Occipital lobe (tissue), 2 donors: ENCODE data around the gene MAP3K13. TPM values are rescaled to one million over a fixed set of nuclear protein-coding genes. Genes with fewer than 3 reads are reported as not detected.
"Not testable (repeated sequence)": the region's sequence is repeated elsewhere in the genome, so short reads cannot be mapped to it uniquely, and the experiment has no call there.

Experiments
- DNase-seq: peaks from one replicate; lab custom pipeline; 2025; lab: John Stamatoyannopoulos, UW
- total RNA-seq: library from RNA; depleted of rRNA; stranded (reverse); fragments of >200 nt; gene quantifications from one replicate; pipeline ENCODE4 v1.2.3, GENCODE V29; 2014

MAP3K13 gene
- total RNA-seq, 1 donor from 2014 or later, result 46.8 TPM

DNA sequence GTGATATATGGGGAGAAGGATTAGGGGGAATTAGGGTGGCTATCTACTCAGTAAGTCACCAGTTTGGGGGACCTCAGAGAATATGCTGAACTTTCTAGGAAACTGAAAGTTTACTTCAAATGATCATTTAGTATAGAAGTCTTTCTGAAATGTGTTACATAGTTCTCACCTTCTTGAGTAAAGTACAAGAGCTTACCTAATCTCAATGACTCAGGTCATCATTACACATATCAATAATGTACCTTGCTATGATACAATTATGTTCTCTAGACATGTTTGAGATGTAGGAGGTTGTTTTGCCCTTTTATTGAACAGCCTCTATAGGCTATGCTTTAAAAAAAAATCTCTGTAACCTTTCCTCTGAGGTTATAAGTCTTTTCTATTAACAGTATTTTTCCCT, 85.2 kb downstream of the MAP3K13 start:
- no peak for DNase-seq

DNA sequence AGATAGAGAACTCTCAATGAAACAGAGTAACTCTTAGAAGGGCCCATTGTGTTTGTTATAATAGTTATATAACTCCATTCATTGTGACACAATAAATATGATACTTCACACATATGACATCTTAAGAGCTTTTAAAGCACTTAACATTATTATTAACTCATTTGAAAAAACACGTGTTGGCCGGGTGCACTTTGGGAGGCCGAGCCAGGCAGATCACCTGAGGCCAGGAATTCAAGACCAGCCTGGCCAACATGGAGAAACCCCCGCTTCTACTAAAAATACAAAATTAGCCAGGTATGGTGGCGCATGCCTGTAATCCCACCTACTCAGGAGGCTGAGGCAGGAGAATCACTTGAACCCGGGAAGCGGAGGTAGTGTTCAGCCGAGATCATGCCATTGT, 88.5 kb downstream of the MAP3K13 start:
- not testable (repeated sequence) for DNase-seq

DNA sequence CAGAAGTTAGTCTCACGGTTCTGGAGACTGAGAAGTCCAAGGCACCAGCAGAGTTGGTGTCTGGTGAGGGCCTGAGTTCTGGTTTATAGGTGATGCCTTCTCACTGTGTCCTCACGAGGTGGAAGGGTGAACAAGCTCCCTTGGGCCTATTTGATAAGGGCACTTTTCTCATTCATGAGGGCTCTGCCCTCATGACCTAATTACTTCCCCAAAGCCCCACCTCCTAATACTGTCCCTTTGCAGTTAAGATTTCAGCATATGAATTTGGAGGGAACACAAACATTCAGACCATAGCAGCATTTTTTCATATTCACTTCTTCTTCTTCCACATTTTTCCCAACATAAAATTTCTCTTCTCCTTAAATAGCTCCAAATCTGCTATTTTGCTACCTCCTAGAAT, 94.4 kb downstream of the MAP3K13 start:
- no peak for DNase-seq

DNA sequence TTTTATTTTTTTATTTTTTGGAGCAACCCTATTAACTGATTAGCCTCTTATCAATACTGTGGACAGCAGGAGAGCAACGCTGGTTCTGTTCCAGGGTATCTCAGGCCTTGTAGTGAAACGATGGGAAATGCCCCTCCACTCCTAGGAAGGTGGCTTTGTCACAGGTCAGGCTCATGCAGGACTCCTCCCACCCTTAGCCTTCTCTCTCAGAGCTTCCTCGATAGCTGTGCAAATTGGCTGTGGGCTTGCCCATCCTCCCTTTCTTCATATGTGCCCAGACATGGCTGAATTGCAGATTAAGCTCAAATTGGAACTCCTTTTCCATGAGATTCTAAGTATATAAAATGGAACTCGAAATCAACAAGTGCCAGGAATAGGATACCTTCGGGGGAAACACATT, 97.4 kb downstream of the MAP3K13 start:
- no peak for DNase-seq

DNA sequence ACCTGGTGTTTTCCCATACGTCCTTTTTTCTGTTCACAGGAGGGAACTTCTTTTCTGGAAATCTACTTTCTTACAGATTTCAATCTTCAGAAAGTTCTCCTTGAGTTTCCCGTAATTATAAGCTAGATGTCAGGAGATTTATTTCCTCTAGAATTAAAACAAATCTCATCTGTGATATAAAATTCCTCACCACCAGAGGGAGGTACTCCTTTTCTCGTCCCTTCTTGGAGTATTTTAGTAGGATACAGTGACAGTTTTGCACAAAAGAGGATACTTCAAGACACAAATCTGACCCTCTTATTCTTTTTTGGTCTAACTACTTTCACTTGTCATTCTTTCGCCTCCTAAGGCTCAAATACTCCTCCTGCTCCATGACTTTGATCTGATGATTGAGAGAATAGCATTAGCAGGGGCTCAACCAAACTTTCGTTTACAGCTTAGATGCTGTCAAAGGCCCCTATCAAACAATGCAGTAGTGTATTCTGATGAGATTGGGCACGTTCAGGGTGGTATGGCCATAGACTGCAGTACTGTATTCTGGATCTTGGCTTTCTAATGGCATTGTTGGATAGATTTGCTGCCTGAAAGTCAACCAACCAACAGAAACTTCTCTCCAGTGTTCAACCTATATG, 97.9 kb downstream of the MAP3K13 start:
- DNase-seq, result no peak

DNA sequence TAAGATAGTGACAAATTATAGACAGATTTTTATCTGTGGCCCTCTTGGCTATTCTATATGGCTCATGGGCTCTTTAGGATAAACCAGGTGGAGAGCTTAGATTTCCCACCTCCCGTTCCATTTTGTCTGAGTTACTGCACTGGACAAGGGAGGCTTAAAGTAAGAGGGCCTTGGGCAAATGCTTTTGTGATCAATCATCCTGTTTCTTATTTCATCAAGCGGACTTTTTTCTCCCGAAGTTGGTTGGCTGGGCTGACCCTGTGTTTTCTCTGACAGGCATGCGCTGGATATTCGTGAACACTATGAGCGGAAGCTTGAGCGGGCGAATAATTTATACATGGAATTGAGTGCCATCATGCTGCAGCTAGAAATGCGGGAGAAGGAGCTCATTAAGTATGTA, 102.5 kb downstream of the MAP3K13 start:
- DNase-seq, result no peak

DNA sequence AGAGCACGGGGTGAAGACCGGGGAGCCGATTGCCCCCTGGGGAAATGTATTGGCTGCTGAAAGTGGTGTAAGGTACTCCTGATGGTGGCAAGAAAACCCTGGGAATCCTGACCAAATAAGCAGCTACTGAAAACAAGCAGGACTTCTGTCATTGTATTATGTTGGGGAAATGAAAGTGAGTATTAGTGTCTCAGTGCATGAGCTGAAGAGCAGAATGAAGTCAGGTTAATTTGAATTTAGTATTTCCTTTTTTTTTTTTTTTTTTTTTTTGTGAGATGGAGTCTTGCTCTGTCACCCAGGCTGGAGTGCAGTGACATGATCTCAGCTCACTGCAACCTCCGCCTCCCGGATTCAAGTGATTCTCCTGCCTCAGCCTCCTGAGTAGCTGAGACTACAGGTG, 103.2 kb downstream of the MAP3K13 start:
- DNase-seq, result not testable (repeated sequence)

DNA sequence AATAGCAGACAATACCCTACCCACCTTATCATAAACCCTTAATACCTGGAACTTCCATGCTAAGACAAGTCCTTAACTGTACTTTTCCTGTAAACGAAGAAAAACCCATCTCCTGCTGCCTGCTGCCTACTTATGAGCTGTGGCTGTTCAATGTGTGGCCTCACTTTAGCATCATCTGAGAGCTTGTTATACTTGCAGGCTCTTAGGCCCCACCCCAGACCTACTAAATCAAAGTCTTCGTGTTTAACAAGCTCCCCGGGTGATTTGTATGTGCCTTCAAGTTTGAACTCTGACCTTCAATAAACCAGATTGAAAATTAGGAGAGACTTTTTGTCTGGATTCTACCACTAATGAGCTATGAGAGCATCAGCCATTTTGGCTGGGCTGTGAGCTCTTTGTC, 106.6 kb downstream of the MAP3K13 start:
- no peak for DNase-seq

DNA sequence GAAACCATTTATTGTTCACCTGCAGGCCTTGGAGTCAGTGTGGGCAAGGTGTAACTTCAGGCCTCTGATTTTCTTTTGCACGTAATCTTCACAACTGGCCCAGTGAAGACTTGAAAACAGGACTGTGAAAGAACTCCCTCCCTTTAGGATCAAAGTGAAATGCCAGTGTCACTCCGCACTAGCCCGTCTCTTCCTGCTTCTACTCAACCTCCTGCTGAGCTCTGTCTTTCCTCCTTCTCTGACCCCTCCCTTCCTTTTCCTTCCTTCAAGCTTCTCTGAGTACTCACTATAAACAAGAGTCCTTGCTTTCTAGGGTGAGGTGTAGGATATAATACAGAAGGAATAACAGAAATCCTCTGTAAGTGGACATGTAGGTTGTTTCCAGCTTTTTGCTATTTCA, 107.4 kb downstream of the MAP3K13 start:
- no peak for DNase-seq

DNA sequence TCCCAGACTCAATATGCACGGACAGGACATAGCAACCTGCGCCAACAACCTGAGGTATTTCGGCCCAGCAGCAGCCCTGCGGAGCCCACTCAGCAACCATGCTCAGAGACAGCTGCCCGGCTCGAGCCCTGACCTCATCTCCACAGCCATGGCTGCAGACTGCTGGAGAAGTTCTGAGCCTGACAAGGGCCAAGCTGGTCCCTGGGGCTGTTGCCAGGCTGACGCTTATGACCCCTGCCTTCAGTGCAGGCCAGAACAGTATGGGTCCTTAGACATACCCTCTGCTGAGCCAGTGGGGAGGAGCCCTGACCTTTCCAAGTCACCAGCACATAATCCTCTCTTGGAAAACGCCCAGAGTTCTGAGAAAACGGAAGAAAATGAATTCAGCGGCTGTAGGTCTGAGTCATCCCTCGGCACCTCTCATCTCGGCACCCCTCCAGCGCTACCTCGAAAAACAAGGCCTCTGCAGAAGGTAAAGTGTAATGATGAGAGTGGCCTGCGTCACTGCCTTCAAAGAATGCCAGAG, 110.4 kb downstream of the MAP3K13 start:
- peak; percentile 22 for DNase-seq

DNA sequence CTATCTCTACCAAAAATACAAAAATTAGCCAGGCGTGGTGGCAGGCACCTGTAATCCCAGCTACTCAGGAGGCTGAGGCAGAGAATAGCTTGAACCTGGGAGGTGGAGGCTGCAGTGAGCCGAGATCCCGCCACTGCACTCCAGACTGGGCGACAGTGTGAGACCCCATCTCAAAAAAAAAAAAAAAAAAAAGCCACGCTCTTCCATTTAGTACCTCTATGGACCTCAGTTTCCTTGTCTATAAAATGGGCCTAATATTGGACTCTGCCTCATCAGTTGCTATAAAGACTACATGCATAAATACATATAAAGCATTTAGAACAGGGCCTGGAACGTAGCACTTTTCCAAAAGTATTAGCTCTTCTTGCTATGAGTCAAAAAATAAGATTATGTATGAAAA, 112.0 kb downstream of the MAP3K13 start:
- DNase-seq, result not testable (repeated sequence)

DNA sequence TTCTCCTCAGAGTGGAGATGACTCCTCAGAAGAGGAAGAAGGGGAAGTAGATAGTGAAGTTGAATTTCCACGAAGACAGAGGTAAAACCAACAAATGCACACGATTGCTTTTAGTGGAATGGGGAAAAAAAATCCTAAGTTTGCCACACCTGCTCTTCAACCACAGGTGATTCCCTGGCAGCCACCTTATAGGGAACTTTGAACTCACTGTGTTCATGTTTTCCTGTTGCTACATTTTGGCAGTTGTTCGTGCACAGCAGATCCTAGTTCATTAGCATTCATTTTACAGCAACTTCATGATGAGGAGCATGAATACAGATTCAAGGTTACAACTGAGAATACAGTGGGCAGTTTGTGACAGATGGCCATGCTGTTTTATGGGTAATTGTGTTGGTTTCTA, 114.4 kb downstream of the MAP3K13 start:
- no peak for DNase-seq

DNA sequence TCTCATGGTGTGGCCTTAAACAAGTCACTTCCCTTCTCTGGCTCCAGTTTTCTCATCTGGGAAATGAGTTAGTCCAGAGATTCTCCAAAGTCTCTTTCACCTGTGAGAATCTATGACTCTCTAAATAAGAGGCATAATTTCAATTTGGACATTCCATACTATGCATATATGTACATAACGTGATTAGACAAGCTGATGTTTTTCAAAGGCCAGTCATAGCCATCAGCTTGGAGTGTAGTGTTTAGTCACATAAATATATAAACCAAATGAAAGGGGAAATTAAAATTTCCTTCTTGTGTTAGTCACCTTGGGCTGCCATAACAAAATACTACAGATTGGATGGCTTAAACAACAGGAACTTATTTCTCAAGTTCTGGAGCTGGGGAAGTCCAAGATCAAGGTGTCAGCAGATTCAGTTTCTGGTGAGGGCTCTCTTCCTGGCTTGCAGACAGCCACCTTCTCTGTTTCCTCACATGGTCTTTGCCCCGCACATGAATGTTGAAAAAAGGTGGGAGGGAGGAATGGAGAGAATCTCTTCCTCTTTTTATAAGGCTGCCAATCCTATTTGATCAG, 116.5 kb downstream of the MAP3K13 start:
- no peak for DNase-seq

DNA sequence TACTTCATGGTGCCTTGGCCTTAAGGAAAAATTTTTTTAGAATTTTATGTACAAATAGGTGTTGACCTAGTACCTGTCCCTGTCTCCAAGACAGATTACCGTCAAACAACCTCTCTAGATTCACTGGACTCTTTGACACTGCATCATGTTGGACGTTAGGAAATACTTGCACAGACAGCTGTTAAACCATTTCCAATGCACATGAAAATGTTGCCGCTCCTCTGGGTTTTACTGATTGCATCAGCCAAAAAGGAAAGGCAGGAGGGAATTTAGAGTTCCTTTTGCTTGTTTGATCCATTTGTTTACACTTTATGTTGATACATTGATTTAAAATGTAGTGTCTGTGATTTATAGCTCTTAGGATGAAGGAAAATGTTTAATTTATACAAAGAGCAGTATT, 121.4 kb downstream of the MAP3K13 start:
- DNase-seq, result no peak

DNA sequence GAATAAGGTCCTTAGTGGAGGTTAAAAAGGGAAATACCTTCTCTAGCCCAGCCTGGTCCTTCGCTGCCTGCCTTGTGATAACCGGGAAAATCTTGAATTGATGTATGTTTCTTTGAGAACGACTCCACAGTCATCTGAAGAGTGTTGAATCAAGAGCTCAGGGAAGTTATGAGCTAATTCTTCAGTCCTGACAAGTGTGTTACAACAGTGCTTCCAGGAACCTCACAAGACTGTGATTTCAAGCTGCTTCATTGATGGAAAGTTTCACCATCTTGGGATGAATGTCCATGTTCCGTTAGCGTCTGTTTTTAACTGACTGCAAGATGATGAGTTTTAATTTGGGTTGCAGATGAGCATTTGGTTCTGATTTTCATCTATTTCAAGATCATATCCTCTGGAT, 123.5 kb downstream of the MAP3K13 start:
- DNase-seq, result no peak

DNA sequence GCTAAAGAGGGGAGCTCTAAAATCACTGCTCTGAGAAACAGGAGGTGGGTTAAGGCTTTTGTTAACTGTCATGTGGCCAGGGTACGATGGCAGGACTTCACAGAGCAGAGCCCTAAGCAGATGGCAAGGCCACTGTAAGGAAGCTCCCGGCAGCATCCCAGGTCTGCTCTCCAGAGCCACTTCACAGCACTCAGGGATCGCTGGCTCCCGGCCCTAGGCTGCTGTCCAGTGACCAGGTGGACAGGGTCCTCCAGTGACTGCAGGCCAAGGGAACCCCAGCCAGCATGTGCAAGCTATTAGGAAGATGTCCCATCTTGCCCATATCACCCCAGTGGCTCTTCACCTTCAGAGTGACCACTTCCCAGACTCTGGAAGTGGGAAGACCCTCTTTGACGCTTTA, 125.5 kb downstream of the MAP3K13 start:
- no peak for DNase-seq

DNA sequence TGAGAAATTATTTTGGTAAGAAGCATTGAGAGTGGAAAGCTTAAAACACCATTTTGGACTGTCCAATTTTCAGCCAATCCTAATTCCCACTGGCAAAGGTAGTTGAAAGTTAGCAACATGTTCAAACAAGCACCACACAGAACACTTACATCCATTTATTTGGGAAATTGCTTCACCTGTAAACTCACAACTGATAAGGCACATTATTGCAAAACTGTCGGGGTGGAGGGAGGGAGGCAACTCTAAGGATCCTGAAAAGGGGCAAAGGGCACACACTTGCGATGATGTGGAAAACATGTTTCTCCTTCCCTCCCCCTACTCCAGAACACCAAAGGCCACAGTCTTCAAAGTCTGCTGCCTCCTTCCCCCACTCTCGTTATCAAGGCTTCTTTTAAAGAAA, 126.5 kb downstream of the MAP3K13 start:
- DNase-seq, result no peak

DNA sequence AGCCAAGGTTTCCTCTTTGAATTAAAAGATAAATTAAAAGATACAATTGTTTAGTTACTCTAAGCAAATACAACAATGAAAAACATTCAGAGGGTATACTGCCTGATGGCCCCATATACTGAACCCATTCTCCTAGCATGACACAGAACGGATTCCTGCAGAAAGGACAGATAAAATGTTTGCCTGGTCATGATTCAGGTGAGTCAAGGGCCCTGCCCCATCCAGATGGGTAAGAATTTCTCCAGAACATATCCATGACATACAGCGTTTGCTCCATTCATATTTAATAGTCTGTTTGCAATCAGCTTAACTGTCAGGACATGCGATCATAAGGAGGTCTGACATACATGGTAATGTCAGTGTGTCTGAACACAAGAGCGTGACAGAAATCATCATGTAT, 127.3 kb downstream of the MAP3K13 start:
- DNase-seq, result no peak

DNA sequence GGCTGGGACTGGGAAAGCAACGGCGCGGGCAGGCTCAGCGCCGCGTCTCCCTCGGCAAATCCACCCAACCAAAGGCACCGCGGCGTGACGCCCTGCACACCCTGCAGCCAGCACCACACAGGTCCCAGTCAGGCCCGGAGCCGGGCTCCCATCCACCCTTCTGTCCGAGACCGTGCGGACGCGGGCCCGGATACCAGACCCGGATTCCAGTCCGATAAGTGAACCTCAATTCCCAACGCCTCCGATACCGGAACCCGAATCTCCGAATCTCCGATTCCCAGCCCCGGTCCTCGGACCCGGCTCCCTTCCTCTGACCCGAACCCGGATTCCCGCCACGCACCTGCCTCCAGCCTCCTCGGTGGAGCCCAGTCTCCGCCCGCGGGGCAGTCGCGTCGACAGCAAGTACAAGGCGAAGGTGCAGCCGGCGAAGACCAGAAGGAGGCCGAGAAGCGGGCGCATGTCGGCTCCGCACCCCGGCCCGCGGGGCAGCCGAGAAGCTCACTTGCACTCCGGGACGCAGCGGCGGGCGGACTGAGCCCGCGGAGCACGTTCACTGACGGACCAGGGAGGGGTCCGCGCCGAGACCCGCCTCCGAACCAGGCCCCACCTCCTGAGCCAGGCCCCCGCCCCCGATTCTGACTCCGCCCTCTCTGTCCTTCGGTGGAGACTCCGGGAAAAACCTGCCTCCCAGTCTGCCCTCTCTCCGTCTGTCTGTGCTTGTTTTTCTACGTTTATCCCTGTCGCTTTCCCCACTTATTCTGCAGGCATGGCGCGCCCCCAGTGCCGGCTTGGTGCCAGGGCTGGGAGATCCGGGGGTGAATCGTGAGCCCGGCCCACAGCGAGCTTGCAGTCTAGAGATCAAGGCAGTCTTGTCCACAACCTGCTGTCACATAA, 135.8 kb downstream of the MAP3K13 start, which contains the start of gene TMEM41A:
TMEM41A (minus strand) TSS at position 533 of the 894 bp plus-strand sequence; CDS start at position 459, 74 bp downstream.
- DNase-seq, result peak; percentile 93

DNA sequence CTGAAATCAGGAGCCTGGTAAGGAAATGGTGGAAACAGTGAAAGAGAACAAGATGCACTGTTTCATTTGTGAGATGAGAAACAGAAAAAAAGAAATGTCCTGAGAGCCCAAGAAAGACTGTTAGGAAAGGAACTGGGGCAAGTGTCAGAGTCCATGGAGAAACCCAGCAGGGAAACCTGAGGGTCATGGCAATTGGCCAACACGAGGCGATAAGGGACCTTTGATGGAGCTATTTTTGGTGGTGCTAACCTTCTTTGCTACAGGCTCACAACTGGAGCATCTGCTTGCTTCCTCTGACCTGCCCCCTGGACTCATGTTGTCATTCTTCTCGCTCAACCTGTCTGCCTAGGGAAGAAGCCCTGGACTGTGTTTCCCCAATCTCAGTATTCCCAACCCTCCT, 140.1 kb downstream of the MAP3K13 start:
- DNase-seq, result no peak

DNA sequence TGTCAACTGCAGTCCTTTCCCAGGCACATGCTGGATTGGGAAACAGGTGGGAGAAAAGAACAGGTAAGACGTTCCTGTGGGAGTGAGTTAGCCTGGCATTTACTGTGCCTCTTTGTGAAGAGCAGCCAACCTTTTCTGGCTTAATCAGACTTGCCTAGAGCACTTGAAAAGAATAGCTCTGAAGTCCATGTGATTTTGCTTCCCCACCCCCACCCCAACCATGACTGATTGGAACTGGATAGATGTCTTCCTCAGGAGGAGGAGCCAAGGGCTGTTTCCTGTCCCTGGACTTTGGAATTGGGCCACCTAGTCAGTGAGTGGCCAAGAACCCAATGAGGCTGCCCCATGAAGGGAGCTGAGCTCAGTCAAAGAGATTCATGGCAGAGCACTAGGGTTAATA, 140.6 kb downstream of the MAP3K13 start:
- DNase-seq, result no peak

DNA sequence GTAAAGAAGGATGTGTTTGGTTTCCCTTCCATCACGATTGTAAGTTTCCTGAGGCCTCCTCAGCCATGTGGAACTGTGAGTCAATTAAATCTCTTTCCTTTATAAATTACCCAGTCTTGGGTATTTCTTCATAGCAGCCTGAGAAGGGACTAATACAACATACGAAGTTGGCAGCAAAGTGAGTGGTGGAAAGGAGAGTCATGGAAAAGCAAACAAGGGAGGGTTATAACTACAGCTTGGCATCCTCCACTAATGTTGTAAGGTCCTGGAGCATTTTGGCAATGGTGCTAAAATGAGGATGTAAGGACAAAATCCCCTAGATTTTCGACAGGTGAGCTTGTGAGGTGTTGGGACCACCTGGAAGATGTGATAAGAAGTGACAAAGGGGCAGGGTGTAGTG, 141.7 kb downstream of the MAP3K13 start:
- no peak for DNase-seq
